Activated T-cell treated with anti-CD3 and anti-CD28 coated beads, Interleukin-2, amount 50 U/mL, for 4 hours (primary cell): Measurements from ENCODE around the gene PDCD4. TPM values are rescaled to one million over a fixed set of nuclear protein-coding genes. Genes with fewer than 3 reads are reported as not detected.

Experiments
- ATAC-seq, 2 donors: fragments of 200-7000 bp; cut with Tn5 transposase; one replicate each; pipeline ENCODE4 v1.10.0; 2021
- DNase-seq: peaks from one replicate; pipeline ENCODE4 v3.0.0-alpha.2; 2020
- H3K27me3 Mint-ChIP-seq: one replicate; pipeline ENCODE4 v1.8.0; 2021; ENCODE audit warnings: low read depth, mixed read lengths
- H3K36me3 Mint-ChIP-seq: one replicate; pipeline ENCODE4 v1.8.0; 2022; ENCODE audit warnings: mixed read lengths; ENCODE audit not compliant: insufficient read depth
- H3K4me1 Mint-ChIP-seq: one replicate; pipeline ENCODE4 v1.8.0; 2021; ENCODE audit warnings: low read depth, mixed read lengths
- H3K4me3 Mint-ChIP-seq: one replicate; pipeline ENCODE4 v1.8.0; 2021; ENCODE audit warnings: mild to moderate bottlenecking, moderate library complexity, mixed read lengths
- H3K9me3 Mint-ChIP-seq: one replicate; pipeline ENCODE4 v1.8.0; 2021; ENCODE audit warnings: mixed read lengths
- total RNA-seq, 3 donors: library from RNA; stranded (reverse); gene quantifications; one replicate each; pipeline ENCODE4 v1.2.1, GENCODE V29; 2021

Gene PDCD4
- total RNA-seq, 3 donors from 2014 or later: 36.5 to 55.1 (median 41.3) TPM

DNA sequence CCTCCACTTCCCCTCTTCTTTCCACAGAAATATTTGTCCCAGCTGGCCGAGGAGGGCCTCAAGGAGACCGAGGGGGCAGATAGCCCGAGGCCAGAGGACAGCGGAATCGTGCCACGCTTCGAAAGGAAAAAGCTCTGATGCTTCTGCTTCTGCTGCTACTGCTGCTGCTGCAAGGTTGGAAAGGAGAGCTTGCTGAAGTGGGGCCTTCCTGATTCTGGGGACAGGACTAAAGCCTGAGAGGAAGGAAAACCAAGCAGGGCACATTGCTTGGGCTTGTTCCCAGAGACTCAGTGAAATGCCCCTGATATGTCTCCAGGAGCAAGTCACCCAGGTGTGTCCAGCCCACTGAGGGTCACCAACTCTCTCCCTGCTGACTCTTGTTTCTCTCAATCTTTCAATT lies 35.9 kb upstream of the PDCD4 start:
- peaks cover 32% of the 10 kb centered on the region for H3K4me1 Mint-ChIP-seq
- DNase-seq (no peak), ATAC-seq (no peak)
- H3K27me3 Mint-ChIP-seq: no peaks in the 10 kb centered on the region
- no peaks in the 10 kb centered on the region for H3K9me3 Mint-ChIP-seq
- no peak overlapping the region for H3K4me3 Mint-ChIP-seq
- no peaks in the 10 kb centered on the region for H3K36me3 Mint-ChIP-seq

DNA sequence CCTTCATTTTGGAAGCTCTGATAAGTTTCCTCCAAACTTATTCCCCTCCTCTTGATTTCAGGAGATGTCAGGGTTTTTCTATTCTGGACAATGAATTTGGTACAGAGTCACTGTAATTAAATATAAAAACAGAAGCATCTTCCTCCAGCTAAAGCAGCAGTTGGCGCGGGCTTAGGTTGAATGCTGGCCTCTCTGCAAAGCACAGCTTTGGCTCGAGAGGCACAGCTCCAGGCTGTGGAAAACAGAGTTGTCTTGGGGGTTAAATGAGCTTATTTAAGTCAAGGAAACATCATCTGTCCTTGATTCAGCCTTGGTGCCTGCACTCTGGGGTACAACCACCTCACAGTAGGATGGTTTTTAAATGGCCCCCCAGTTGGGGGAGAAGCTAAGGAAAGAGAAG lies 35.0 kb upstream of the PDCD4 start:
- H3K4me3 Mint-ChIP-seq: no peak overlapping the region
- ATAC-seq: no peak
- no peaks in the 10 kb centered on the region for H3K36me3 Mint-ChIP-seq
- no peaks in the 10 kb centered on the region for H3K27me3 Mint-ChIP-seq
- DNase-seq: no peak
- no peaks in the 10 kb centered on the region for H3K9me3 Mint-ChIP-seq
- peaks cover 36% of the 10 kb centered on the region for H3K4me1 Mint-ChIP-seq

DNA sequence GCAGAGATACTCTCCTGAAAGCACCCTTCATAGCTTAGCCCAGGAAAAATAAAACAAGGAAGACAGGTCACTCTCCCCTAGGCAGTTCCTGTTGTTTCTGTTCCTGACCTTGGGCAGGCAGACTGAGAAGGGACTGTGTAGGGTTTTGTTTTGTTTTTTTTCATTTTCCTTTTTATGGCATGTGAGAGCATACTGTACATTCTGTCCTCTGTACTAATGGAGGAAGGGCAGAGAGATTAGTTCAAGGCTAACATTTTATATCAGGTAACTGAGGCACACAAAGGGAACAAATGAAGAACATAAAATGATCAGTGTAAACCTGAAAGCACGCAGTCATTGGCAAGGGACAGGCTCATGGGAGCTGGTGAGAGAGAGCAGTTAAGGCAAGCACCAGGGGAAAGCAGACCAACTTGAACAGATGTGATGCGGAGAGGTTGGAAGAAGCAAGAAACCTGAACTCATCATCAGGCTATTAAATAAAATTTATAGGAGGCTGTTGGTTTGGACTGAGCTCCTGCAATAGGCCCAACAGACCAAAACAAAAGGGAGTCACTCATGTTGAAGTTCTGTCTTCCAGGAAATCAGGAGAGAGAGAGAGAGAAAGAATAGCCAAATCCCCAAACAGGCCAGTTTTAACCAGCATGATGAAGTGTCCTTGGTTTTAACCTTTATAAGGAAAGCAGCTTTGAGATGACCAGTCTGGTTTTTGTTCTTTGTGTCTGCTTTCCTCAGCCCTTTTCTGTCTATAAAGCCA lies 34.1 kb upstream of the PDCD4 start:
- no peak for DNase-seq
- Mint-ChIP-seq H3K4me3 (no peak overlapping the region), H3K4me1 (peaks cover 45% of the 10 kb centered on the region), H3K9me3 (no peaks in the 10 kb centered on the region), H3K36me3 (no peaks in the 10 kb centered on the region), H3K27me3 (no peaks in the 10 kb centered on the region)
- no peak for ATAC-seq

DNA sequence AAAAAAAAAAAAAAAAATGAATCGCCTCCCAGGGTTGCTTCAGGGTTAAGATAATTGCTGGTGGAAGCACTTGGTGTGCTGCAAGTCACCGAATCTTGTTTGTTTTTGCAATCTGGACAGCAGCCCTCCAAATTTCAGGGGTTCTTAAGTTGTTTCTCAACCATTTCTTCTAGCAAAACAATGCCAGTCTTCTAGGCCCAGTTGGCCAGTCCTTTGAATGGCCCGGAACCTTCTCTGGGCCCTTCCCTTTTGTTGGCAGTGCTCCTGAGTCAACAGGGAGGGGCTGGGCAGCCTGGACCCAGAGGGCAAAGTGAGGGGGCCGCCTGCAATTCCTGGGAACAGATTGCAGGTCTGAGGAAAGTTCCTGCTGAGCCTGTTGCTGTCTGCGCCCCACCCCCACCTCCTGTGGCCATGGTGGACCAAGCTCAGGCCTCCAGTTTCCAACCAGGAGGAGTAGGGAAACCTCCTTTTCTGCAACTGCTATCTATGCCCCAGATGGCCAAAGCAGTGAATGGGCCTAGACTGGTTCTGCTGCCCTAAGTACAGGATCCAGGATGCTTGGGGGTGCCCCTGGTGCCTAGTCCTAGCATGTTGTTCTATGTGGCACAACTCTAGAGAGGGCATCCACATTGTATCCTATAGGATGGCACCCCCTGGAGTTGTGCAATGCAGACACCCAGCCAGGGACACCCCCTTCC lies 31.4 kb upstream of the PDCD4 start:
- Mint-ChIP-seq H3K36me3 (no peaks in the 10 kb centered on the region), H3K4me3 (no peak overlapping the region), H3K27me3 (no peaks in the 10 kb centered on the region), H3K9me3 (no peaks in the 10 kb centered on the region), H3K4me1 (peaks cover 58% of the 10 kb centered on the region)
- no peak for ATAC-seq
- no peak for DNase-seq

DNA sequence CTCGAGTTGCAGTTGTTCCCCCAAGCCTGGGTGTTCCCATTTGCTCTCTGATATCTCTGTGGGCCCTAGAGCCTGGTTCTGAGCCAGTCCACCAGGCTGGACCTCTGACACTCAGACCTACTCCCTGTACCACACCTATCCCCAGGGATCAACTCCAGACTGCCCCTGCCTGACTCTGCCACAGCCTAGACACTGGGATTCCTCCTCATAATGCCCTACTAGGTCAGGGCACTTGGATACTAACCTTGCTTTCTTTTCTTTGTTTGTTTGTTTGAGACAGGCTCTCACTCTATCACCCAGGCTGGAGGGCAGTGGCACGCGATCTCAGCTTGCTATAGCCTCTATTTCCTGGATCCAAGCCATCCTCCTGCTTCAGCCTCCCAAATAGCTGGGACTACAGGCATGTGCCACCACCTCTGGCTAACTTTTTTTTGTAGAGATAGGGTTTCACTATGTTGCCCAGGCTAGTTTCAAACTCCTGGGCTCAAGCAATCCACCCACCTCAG lies 30.8 kb upstream of the PDCD4 start:
- DNase-seq (no peak), ATAC-seq (no peak)
- Mint-ChIP-seq H3K36me3 (no peaks in the 10 kb centered on the region), H3K4me3 (no peak overlapping the region), H3K4me1 (peaks cover 56% of the 10 kb centered on the region), H3K27me3 (no peaks in the 10 kb centered on the region), H3K9me3 (no peaks in the 10 kb centered on the region)

DNA sequence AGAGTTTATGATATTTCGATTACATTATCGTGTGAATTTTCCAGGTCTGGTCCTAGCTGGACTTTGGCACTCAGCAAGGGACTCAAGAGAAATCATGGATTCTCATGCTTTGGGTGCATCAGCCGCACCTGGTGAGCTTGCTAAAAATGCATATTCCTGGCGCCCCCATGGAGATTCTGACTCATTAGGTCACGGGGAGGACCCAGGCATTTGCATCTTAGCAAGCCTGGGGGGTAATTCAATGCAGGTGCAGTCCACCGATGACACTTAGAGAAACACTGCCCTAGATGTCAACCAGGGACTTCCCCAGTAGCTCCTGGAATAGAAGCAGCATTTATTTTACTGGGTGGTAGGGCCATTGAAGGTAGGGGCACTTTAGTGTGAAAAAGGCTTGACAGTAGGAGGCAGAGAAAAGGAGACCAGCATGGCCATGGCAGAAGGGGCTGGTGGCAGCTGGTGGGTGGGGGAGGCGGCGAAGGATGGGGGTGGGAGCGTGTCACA lies 29.9 kb upstream of the PDCD4 start:
- Mint-ChIP-seq H3K4me1 (peaks cover 50% of the 10 kb centered on the region), H3K4me3 (no peak overlapping the region), H3K36me3 (no peaks in the 10 kb centered on the region), H3K9me3 (no peaks in the 10 kb centered on the region), H3K27me3 (no peaks in the 10 kb centered on the region)
- DNase-seq (no peak), ATAC-seq (peak in 1 of 2 donors; percentile 51)

DNA sequence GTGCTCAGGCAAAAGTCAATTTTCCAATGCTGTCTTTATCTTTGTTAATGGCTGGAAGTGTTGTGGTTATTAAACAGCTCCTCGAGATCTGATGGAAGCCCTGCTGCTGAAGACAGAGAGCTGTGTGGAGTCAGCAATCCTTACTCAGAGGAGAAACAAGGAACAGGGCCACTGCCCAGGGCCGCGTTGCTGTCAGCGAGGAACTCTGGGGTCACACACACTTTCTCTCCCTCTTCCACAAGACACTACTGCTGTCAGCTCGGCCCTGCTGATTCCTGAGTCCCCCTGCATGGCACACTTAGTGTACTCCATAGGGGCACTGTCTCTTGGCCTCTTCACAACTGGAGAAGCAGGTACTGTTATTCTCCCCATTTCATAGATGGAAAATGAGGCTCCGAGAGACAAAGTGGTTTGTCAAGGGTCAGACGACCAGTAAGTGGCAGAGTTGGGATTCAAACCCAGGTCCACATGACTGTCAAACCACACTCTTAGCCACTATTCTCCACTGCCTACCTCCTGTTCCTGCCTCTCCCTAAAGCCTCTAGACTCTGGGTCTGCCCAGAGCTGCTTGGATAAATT lies 29.3 kb upstream of the PDCD4 start:
- Mint-ChIP-seq H3K36me3 (no peaks in the 10 kb centered on the region), H3K9me3 (no peaks in the 10 kb centered on the region), H3K4me1 (peaks cover 51% of the 10 kb centered on the region), H3K27me3 (no peaks in the 10 kb centered on the region), H3K4me3 (no peak overlapping the region)
- ATAC-seq (no peak), DNase-seq (no peak)

DNA sequence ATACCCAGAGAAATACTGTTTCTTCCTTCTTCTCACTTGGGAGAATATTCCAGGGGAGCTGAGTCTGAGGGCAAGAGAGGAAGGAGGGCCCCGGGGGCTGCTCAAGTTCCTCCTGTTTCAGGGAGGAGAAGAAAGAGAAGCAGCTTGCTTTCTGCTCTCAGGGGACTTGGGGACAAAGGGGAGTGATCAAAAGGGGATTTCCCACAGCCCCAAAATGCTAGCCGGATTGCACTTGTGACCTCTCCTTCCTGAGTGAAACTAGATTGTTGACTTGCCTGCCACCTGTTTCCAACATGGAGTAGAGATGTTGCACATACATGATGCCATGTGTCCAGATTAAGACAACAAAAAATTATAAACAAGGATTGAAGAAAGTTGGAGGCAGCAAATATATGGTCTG lies 28.7 kb upstream of the PDCD4 start:
- DNase-seq: peak; percentile 27
- no peak overlapping the region for H3K4me3 Mint-ChIP-seq
- ATAC-seq: peak; percentile 77 to 85
- no peaks in the 10 kb centered on the region for H3K9me3 Mint-ChIP-seq
- no peaks in the 10 kb centered on the region for H3K36me3 Mint-ChIP-seq
- no peaks in the 10 kb centered on the region for H3K27me3 Mint-ChIP-seq
- H3K4me1 Mint-ChIP-seq: peaks cover 48% of the 10 kb centered on the region

DNA sequence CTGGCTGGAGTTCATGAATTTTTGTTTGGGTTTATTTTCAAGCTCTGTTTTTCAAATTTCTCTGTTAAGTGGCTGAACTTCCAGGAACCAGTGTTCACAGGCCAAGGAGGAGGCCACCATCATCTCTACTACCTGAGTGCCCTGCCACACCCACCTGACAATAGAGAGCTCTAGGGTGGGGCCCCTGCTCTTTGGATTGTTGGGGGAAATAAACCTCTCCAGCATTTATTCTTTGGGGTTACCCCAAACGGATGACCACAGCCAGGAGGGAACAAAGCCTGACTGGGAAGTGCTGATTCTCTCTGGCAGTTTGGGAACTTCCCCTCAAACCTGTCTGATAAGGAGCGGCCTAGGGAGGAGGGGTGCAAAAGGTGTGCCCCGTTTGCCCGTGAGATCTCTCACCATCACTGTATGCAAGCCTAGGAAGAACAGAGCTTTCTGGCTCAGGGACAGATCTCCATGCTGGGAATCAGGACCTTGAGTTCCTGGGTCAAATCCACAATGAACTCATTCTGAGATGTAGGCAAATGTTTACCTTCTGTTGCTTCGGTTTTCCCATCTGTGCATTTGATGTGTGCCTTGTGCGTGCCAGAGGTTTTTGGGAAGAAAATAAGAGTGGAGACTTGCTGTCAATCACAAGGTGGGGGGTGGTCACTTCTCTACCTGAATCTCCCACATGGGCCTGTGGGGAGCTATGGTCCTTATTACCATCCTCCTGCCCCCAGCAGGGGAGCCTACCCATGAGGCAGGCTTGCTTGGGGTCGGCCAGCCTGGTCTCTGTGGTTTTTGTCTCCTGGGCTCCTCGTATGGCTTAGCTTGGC lies 27.7 kb upstream of the PDCD4 start:
- ATAC-seq (no peak), DNase-seq (no peak)
- Mint-ChIP-seq H3K36me3 (no peaks in the 10 kb centered on the region), H3K27me3 (no peaks in the 10 kb centered on the region), H3K9me3 (no peaks in the 10 kb centered on the region), H3K4me3 (no peak overlapping the region), H3K4me1 (peaks cover 54% of the 10 kb centered on the region)

DNA sequence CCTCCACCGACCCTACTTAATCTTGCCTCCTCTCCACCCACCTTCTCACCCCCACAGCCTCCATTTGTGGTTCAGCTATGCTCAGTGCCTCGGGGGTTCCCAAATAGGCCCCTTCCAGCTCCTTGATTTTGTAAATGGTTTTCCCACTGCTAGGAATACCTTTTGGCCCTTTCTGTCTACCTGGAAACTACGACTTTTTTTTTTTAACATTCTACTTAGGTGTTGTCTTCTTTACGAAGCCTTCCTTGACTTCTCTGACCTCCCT lies 27.2 kb upstream of the PDCD4 start:
- DNase-seq: no peak
- H3K4me1 Mint-ChIP-seq: peaks cover 55% of the 10 kb centered on the region
- no peak overlapping the region for H3K4me3 Mint-ChIP-seq
- H3K27me3 Mint-ChIP-seq: no peaks in the 10 kb centered on the region
- no peak for ATAC-seq
- no peaks in the 10 kb centered on the region for H3K9me3 Mint-ChIP-seq
- H3K36me3 Mint-ChIP-seq: no peaks in the 10 kb centered on the region

DNA sequence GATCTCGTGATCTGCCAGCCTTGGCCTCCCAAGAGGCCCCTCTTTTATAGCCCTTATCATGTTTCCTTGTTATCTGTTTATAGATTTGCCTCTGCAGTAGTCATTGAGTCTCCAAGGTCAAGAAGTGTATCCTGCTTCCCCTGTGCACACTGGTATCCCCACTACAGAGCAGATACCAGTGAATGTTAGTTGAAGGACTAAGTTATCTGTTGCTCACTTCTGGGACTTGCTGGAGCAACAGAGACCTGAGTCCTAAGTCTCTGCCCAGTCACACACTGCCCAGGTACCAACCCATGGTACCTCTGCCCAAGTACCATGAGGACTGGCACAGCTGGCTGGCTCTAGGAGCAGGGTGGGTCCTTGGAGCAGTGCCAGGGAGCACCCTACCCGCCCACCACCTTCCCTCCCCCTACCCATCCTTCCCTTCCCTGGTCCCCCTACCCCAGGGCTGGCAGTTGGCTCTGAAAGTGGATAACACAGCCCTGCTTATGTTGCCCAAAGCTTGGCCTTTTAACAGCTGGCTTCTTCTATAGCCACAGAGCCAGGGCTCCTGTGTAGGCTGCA lies 26.5 kb upstream of the PDCD4 start:
- no peak overlapping the region for H3K4me3 Mint-ChIP-seq
- no peaks in the 10 kb centered on the region for H3K27me3 Mint-ChIP-seq
- H3K4me1 Mint-ChIP-seq: peaks cover 62% of the 10 kb centered on the region
- H3K9me3 Mint-ChIP-seq: no peaks in the 10 kb centered on the region
- ATAC-seq (no peak), DNase-seq (no peak)
- no peaks in the 10 kb centered on the region for H3K36me3 Mint-ChIP-seq

DNA sequence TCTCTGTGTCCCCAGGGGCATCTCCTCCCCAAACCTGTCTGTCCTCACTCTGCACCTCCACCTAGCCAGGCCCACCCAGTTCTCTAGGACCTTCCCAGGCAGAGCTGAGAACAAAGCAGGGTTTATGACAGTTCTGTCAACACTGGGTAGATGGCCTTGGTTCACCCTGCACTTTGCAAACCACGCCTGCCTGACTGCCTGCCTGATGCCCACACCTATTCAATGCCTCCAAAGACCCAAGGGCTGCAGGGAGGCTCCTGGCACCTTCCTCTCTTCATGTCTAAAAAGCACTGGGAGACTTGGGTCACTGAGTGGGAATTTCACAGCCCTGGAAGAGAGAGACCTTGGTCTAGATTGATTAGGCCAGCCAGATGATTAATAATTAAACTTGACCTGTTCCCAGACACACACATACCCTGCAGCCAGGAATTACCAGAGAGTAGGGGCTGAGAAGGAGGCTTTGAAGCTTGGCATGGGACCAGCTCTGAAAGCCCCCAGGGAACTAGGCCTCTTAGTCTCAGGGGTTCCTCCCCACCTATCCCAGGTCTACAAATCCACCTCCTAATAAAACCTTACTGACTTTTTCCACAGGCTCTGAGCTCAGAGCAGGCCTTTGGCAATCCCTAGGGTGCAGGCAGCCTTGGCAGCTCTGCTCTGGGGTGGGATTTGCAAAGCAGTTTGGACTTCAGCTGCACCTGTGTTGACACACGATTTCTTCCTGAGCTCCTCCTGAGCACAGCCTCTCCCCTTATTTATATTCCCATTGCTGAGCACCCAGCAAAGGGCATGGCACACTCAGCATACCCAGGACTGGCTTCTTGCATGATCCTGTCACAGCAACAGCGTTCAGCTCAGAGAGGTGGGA lies 25.7 kb upstream of the PDCD4 start:
- Mint-ChIP-seq H3K27me3 (no peaks in the 10 kb centered on the region), H3K36me3 (no peaks in the 10 kb centered on the region), H3K4me1 (peaks cover 69% of the 10 kb centered on the region), H3K9me3 (no peaks in the 10 kb centered on the region), H3K4me3 (no peak overlapping the region)
- ATAC-seq: no peak
- DNase-seq: no peak

DNA sequence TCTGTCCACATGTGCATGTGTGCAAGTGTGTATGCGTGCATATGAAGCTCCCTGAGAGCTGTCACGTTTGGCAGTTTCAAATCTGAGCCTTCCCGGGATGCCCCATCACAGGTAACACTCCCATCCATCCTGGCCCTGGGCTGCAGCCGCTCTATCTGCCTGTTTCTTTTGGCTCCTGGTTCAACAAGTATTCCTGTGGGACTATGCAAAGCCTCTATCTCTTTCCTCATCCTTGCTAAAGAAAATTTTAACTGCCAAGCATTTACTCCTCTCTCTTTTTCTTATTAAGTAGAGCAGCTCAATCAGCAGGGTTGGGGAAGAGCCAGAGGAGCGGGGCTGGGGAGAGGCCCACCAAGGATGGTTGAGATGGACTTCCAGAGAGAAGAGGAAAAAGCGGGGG lies 24.4 kb upstream of the PDCD4 start:
- DNase-seq (no peak), ATAC-seq (no peak)
- H3K4me3 Mint-ChIP-seq: no peak overlapping the region
- peaks cover 69% of the 10 kb centered on the region for H3K4me1 Mint-ChIP-seq
- no peaks in the 10 kb centered on the region for H3K9me3 Mint-ChIP-seq
- no peaks in the 10 kb centered on the region for H3K27me3 Mint-ChIP-seq
- H3K36me3 Mint-ChIP-seq: no peaks in the 10 kb centered on the region
